DMS114 treated with DMSO at 0.1 percent for 48 hours (cell line): ENCODE measurements around the gene CARD11.

Source experiments
- DNase-seq: peaks from one replicate; lab custom pipeline; 2025; ENCODE audit not compliant: unreplicated experiment; lab: John Stamatoyannopoulos, UW

Gene CARD11

GRCh38 chr7:2945171-2945570, 98.5 kb downstream of the CARD11 start:
- DNase-seq: no peak

GRCh38 chr7:2944739-2945138, 98.9 kb downstream of the CARD11 start:
- no peak for DNase-seq

- DNase-seq: no peak
Observed at GRCh38 chr7:2943851-2944601, 99.6 kb downstream of the CARD11 start.

- DNase-seq: no peak
Observed at GRCh38 chr7:2941216-2941859, 102.3 kb downstream of the CARD11 start.

DNA sequence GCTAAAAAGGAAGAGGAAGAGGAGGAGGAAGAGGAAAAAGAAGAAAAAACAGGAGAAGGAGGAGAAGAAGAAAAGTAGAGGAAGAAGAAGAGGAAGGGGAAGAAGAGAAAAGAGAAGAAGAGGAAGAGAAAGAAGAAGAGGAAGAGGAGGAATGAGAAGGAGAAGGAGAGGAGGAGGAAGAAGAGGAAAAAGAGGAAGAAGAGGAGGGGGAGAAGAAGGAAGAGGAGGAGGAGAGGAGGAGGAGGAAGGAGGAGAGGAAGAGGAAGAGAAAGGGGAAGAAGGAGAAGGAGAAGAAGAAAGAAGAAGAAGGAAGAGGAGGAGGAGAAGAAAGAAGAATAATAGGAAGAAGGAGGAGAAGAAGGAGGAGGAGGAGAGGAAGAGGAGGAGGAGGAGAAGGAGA, 103.2 kb downstream of the CARD11 start:
- DNase-seq: no peak

GRCh38 chr7:2939193-2939885, 104.3 kb downstream of the CARD11 start:
- DNase-seq: no peak

- DNase-seq: no peak
Observed at GRCh38 chr7:2938514-2939192, 105.0 kb downstream of the CARD11 start.

GRCh38 chr7:2937701-2938513, 105.8 kb downstream of the CARD11 start:
- no peak for DNase-seq

DNA sequence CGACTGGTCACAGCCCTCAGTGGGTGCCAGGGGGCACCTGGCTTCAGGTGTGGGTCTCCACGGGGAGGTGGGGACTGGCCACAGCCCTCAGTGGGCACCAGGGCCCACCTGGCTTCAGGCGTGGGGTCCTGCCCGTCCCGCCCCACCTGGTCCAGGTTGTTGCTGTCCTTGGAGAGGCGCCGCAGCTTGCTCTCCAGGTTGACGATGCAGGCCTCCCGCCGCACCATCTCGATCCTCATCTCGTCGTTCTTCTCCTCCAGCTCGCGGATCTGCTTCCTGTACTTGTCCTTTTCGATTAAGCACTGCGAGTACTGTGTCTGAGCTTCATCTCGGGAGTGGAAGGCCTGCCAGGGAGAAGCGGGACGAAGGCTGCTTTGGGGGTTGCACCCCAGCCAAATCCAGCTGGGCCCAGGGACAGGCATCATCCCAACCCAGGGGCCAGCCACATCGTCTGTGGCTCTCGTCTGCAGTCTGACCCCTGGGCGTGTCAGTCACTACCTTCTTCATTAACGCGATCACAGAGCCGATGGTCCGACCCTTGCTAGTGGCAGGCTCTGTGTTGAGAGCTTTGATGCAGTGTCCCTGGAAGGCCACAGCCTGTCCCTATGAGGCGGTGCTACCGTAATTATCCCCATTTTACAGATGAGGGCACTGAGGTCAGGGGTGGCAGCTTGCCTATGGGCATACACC, 106.6 kb downstream of the CARD11 start:
- DNase-seq: no peak

DNA sequence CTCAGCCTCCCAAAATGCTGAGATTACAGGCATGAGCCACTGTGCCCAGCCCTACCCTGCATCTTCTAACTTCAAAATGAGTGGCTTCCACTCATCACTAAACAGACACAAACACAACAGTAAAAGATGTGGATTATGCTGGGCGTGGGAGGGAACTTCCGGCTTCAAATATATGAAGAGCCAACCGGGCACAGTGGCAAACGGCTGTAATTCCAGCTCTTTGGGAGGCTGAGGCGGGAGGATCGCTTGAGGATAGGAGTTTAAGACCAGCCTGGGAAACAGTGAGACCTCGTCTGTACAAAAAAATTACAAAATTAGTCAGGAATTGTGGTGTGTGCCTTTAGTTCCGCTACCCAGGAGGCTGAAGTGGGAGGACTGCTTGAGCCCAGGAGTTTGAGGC, 107.4 kb downstream of the CARD11 start:
- no peak for DNase-seq

DNA sequence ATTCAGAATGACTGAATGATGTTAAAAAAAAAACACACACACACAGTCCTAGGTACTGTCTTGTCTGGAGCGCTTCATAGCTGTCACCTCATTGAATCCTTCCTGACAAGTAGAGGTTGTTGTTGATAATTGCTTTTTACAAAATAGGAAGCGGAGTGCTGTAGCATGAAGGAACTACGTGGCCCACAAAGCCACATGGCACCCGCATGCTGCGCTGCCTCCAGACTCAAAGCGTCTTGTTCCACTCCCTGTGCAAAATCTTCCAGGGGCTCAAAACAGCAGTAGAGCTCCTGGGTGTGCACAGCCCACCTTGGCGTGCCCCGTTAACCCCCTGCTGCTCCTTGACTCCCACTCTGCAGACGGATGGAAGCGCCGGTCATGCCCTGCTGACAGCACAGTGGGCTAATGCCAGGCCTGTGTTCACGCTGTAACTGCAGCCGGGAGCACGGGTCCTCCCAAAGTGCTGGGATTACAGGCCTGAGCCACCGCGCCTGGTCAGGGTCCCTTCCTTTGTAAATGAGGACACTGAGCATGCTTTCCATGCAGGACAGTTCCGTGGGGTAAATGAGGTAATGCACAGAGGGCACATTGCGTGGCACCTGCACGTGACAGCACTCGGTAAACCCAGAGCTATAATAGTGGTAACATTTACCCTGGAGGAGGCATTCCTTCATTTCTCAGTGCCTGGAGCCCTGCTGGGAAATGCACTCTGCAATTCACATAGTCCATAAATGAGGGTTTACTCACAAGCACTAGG, 108.5 kb downstream of the CARD11 start:
- DNase-seq: no peak

- DNase-seq: no peak
Observed at GRCh38 chr7:2934211-2934731, 109.4 kb downstream of the CARD11 start.

GRCh38 chr7:2932402-2933251, 111.0 kb downstream of the CARD11 start:
- no peak for DNase-seq

- DNase-seq: no peak
Observed at GRCh38 chr7:2931034-2931415, 112.6 kb downstream of the CARD11 start.

- DNase-seq: no peak
Observed at GRCh38 chr7:2930310-2931033, 113.2 kb downstream of the CARD11 start.

DNA sequence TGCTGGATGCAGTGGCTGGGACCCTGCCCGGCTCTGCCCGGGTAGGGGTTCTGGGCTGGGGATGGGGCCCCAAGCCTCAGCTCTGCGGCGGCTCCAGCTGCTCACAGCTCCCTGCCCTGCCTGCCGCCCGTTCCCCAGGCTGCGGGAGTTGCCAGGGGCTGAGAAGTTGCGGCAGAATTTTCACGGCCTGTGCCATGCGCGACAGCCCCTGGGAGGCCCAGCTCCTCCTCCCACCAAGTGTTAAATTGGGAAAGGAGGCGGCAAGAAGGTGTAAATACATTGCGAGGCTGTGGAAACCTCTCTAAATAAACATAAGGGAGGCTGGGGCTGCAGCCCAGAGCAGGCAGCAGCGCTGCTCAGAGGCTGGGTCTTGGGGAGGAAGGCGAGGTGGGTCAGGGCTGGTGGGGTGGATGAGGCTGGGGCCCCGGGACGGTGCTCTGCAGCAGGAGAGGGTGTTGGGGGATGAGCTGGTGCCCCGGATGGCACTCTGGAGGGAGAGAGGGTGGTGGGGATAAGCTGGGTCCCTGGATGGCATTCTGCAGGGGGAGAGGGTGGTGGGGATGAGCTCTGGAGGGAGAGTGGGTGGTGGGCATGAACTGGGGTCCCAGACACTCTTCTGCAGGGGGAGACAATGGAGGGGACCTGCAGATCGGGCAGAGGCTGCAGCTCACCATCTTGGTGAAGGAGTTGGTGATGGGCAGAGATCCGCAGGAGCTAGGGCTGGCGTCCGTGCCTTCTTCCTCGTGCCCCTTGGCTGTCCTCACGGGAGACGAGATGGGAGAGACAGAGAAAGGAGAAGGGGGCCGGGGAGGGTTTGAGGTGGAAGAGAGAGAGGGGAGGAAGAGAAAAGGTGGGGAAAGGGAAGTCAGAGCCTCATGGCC, 114.1 kb downstream of the CARD11 start:
- no peak for DNase-seq
